ENCODE measurements around the gene SLC8A1. TPM values are rescaled to one million over a fixed set of nuclear protein-coding genes. Genes with fewer than 3 reads are reported as not detected.

SLC8A1 gene
- total and polyA plus RNA-seq, 12 donors, result 0.54 to 128 (median 18.5) TPM

- no peak overlapping the region for H3K4me3 ChIP-seq
- 63 to 73% (median 69%) methylated on average over 2 of the region's 2 CpGs for WGBS, 4 donors
- H3K9me3 ChIP-seq (replicated peaks in 1 of 3), result no peaks in the 10 kb centered on the region
- no peaks in the 10 kb centered on the region for H3K36me3 ChIP-seq (replicated peaks in 1 of 2)
- H3K27me3 ChIP-seq, result no peaks in the 10 kb centered on the region
- no peak overlapping the region for H3K27ac ChIP-seq
- intact Hi-C loops (cut with DNase I), result no loop called here
- TF ChIP-seq, protein P1, sequence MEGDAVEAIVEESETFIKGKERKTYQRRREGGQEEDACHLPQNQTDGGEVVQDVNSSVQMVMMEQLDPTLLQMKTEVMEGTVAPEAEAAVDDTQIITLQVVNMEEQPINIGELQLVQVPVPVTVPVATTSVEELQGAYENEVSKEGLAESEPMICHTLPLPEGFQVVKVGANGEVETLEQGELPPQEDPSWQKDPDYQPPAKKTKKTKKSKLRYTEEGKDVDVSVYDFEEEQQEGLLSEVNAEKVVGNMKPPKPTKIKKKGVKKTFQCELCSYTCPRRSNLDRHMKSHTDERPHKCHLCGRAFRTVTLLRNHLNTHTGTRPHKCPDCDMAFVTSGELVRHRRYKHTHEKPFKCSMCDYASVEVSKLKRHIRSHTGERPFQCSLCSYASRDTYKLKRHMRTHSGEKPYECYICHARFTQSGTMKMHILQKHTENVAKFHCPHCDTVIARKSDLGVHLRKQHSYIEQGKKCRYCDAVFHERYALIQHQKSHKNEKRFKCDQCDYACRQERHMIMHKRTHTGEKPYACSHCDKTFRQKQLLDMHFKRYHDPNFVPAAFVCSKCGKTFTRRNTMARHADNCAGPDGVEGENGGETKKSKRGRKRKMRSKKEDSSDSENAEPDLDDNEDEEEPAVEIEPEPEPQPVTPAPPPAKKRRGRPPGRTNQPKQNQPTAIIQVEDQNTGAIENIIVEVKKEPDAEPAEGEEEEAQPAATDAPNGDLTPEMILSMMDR (IDR thresholded peaks at IDR 0.05), result no peak
- no peak for TF ChIP-seq POLR2A (IDR thresholded peaks at IDR 0.05)
- no peaks in the 10 kb centered on the region for H3K4me1 ChIP-seq (replicated peaks in 1 of 2)
- DNase-seq, result no peak
Measured at GRCh38 chr2:40147360-40147759, 304.5 kb downstream of the SLC8A1 start.

DNA sequence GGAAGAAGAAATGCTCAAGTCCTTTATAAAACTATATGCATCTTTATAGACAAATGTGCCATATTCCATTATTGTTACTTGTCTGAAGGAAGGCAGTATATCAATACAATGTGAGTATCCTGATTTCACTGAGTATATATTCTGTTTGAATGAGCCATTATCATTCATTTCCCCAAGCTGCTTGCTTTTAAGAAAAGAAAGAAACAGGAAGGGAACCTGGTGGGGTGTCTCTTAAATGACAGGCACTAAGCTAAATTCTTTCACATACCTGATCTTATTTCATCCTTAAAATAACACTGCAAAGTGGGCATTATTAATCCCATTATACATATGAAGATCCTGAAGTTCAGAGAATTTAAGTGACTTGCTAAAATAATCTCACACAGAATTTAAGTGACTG is 307.9 kb downstream of the SLC8A1 start:
- no peaks in the 10 kb centered on the region for H3K9me3 ChIP-seq (replicated peaks in 1 of 3)
- DNase-seq, result no peak
- intact Hi-C loops (cut with DNase I), result no loop called here
- H3K27me3 ChIP-seq, result no peaks in the 10 kb centered on the region
- no peaks in the 10 kb centered on the region for H3K4me1 ChIP-seq (replicated peaks in 1 of 2)
- H3K27ac ChIP-seq, result no peak overlapping the region
- H3K36me3 ChIP-seq (replicated peaks in 1 of 2), result no peaks in the 10 kb centered on the region
- H3K4me3 ChIP-seq, result no peak overlapping the region
- TF ChIP-seq, protein P1 (IDR thresholded peaks at IDR 0.05), result no peak
- no peak for TF ChIP-seq POLR2A (IDR thresholded peaks at IDR 0.05)

- WGBS, 4 donors, result 56 to 68% (median 59%) methylated on average over 1 of the region's 1 CpG
- H3K4me3 ChIP-seq, result no peak overlapping the region
- no peak overlapping the region for H3K27ac ChIP-seq
- intact Hi-C loops (cut with DNase I), result no loop called here
- TF ChIP-seq POLR2A (IDR thresholded peaks at IDR 0.05), result no peak
- TF ChIP-seq, protein P1 (IDR thresholded peaks at IDR 0.05), result no peak
- H3K36me3 ChIP-seq (replicated peaks in 1 of 2), result no peaks in the 10 kb centered on the region
- H3K9me3 ChIP-seq (replicated peaks in 1 of 3), result no peaks in the 10 kb centered on the region
- no peaks in the 10 kb centered on the region for H3K4me1 ChIP-seq (replicated peaks in 1 of 2)
- DNase-seq, result no peak
- no peaks in the 10 kb centered on the region for H3K27me3 ChIP-seq
Measured at GRCh38 chr2:40138314-40138713, 313.6 kb downstream of the SLC8A1 start.

- TF ChIP-seq, protein P1 (IDR thresholded peaks at IDR 0.05), result no peak
- H3K9me3 ChIP-seq (replicated peaks in 1 of 3), result no peaks in the 10 kb centered on the region
- no peak for DNase-seq
- no peaks in the 10 kb centered on the region for H3K4me1 ChIP-seq (replicated peaks in 1 of 2)
- intact Hi-C loops (cut with DNase I), result no loop called here
- H3K4me3 ChIP-seq, result no peak overlapping the region
- H3K27ac ChIP-seq, result no peak overlapping the region
- no peaks in the 10 kb centered on the region for H3K36me3 ChIP-seq (replicated peaks in 1 of 2)
- 68 to 86% (median 79%) methylated on average over 3 of the region's 3 CpGs for WGBS, 4 donors
- H3K27me3 ChIP-seq, result no peaks in the 10 kb centered on the region
Measured at GRCh38 chr2:40131081-40131704, 320.7 kb downstream of the SLC8A1 start.

Measured in adrenal gland (tissue), 12 donors.